CD14-positive monocyte (primary cell): ENCODE measurements around the gene EXOSC2. TPM values are rescaled to one million over a fixed set of nuclear protein-coding genes. Genes with fewer than 3 reads are reported as not detected.
A peak's percentile ranks its signal among the peaks of the same experiment; 100 is the strongest.

Experiments
- DNase-seq, 3 donors: peaks; one replicate each; pipeline ENCODE4 v3.0.0-alpha.2; 2011 to 2022
- H2AFZ ChIP-seq: 2 replicates; pipeline ENCODE4 v1.6.0; 2012; ENCODE audit warnings: mild to moderate bottlenecking, low read depth, low read length, inconsistent platforms; ENCODE audit not compliant: insufficient read depth, poor library complexity, severe bottlenecking
- H3K27ac ChIP-seq, 2 donors: 1 replicate in 1 of 2; 2 replicates in 1 of 2; pipeline ENCODE4 v1.5.1; 2012 to 2013; ENCODE audit warnings: low read length in 2 of 2, control low read depth in 1 of 2, inconsistent platforms in 1 of 2, low read depth in 1 of 2, mild to moderate bottlenecking in 1 of 2
- H3K27me3 ChIP-seq, 2 donors: one replicate each; pipeline versions ENCODE4 v1.6.0 to v1.6.1; 2011 to 2013; ENCODE audit warnings: low read length in 2 of 2; ENCODE audit not compliant: control insufficient read depth in 2 of 2, insufficient read depth in 2 of 2
- H3K36me3 ChIP-seq, 2 donors: replicated peaks in 1 of 2; 1 replicate in 1 of 2; 2 replicates in 1 of 2; pipeline versions ENCODE4 v1.5.1 to v1.6.1; 2012 to 2013; ENCODE audit warnings: low read length in 2 of 2, control low read depth in 1 of 2, inconsistent platforms in 1 of 2, mild to moderate bottlenecking in 1 of 2; ENCODE audit not compliant: insufficient read depth in 2 of 2, control insufficient read depth in 1 of 2
- H3K4me1 ChIP-seq, 2 donors: 1 replicate in 1 of 2; 2 replicates in 1 of 2; pipeline versions ENCODE4 v1.5.1 to v1.6.1; 2012 to 2013; ENCODE audit warnings: low read length in 2 of 2, control low read depth in 1 of 2, inconsistent platforms in 1 of 2, mild to moderate bottlenecking in 1 of 2, moderate library complexity in 1 of 2; ENCODE audit not compliant: insufficient read depth in 2 of 2, control insufficient read depth in 1 of 2
- H3K4me2 ChIP-seq: replicated peaks from 2 replicates; pipeline ENCODE3; 2012; ENCODE audit warnings: low read length, moderate library complexity, mild to moderate bottlenecking; ENCODE audit not compliant: poor library complexity, severe bottlenecking; ENCODE audit errors: extremely low read depth
- H3K4me3 ChIP-seq, 3 experiments: fragments of 200-600 bp in 1 of 3; sonication (generic) in 1 of 3; replicated peaks in 1 of 3; 1 replicate in 2 of 3; 2 replicates in 1 of 3; pipeline ENCODE4 v1.5.1; 2011 to 2013; ENCODE audit warnings: low read length in 3 of 3, mild to moderate bottlenecking in 3 of 3, control low read depth in 2 of 3, low read depth in 2 of 3, inconsistent platforms in 1 of 3, moderate library complexity in 1 of 3
- H3K79me2 ChIP-seq: 2 replicates; pipeline ENCODE4 v1.6.0; 2012; ENCODE audit warnings: mild to moderate bottlenecking, control low read depth, inconsistent platforms, low read length, moderate library complexity; ENCODE audit not compliant: insufficient read depth
- H3K9ac ChIP-seq: 2 replicates; pipeline ENCODE4 v1.6.0; 2017; ENCODE audit warnings: low read length, mild to moderate bottlenecking; ENCODE audit not compliant: insufficient read depth, poor library complexity, severe bottlenecking
- H3K9me3 ChIP-seq, 2 donors: replicated peaks in 1 of 2; 1 replicate in 1 of 2; 2 replicates in 1 of 2; pipeline versions ENCODE4 v1.5.1 to v1.6.1; 2012 to 2013; ENCODE audit warnings: low read length in 2 of 2, control low read depth in 1 of 2; ENCODE audit not compliant: control insufficient read depth in 1 of 2, insufficient read depth in 1 of 2
- H4K20me1 ChIP-seq: 2 replicates; pipeline ENCODE4 v1.6.0; 2012; ENCODE audit warnings: mild to moderate bottlenecking, low read length, control low read depth, moderate library complexity; ENCODE audit not compliant: insufficient read depth
- H3K27ac Mint-ChIP-seq, 7 donors: one replicate each; pipeline ENCODE4 v1.8.0; 2020; ENCODE audit warnings: mild to moderate bottlenecking in 7 of 7, mixed read lengths in 7 of 7, moderate library complexity in 6 of 7, inconsistent platforms in 2 of 7
- H3K27me3 Mint-ChIP-seq, 3 donors: one replicate each; pipeline ENCODE4 v1.8.0; 2021 to 2022; ENCODE audit warnings: low read depth in 3 of 3, mild to moderate bottlenecking in 3 of 3, mixed read lengths in 3 of 3, moderate library complexity in 3 of 3, inconsistent platforms in 1 of 3
- H3K36me3 Mint-ChIP-seq, 2 donors: one replicate each; pipeline ENCODE4 v1.8.0; 2020; ENCODE audit warnings: mixed read lengths in 2 of 2, inconsistent platforms in 1 of 2, mild to moderate bottlenecking in 1 of 2
- H3K4me1 Mint-ChIP-seq: one replicate; pipeline ENCODE4 v1.8.0; 2020; ENCODE audit warnings: mild to moderate bottlenecking, mixed read lengths
- H3K4me3 Mint-ChIP-seq, 2 donors: one replicate each; pipeline ENCODE4 v1.8.0; 2020; ENCODE audit warnings: mild to moderate bottlenecking in 2 of 2, mixed read lengths in 2 of 2, moderate library complexity in 1 of 2
- H3K9me3 Mint-ChIP-seq, 7 donors: one replicate each; pipeline ENCODE4 v1.8.0; 2020 to 2022; ENCODE audit warnings: mixed read lengths in 7 of 7, mild to moderate bottlenecking in 6 of 7, moderate library complexity in 6 of 7, inconsistent platforms in 2 of 7
- WGBS: methylation state at CpG from one replicate; pipeline ENCODE4 v1.1.5; 2013; ENCODE audit warnings: missing lambda C conversion rate; ENCODE audit not compliant: insufficient coverage; 5-methylcytosine and 5-hydroxymethylcytosine counted together
- intact Hi-C, 2 donors: fragments of 100-400 bp; cut with micrococcal nuclease; formaldehyde crosslinking; loops; one replicate each; pipeline versions ENCODE4 v1.15.0 to v1.15.1; 2023
- polyA plus RNA-seq, 3 donors: library from polyadenylated mRNA; depleted of rRNA in 1 of 3; unstranded in 2 of 3; stranded (reverse) in 1 of 3; fragments of 300-500 nt in 2 of 3; fragments of >200 nt in 1 of 3; fragmentation: Illumina TruSeq in 2 of 3; gene quantifications; 1 replicate in 2 of 3; 2 replicates in 1 of 3; pipeline ENCODE4 v1.2.3, GENCODE V29; 2012 to 2021
- TF ChIP-seq, protein P1 (sequence below): fragments of 200-600 bp; IDR thresholded peaks from one replicate; pipeline ENCODE4 v1.8.0; 2022; ENCODE audit warnings: antibody characterized with exemption, mild to moderate bottlenecking

Gene EXOSC2
- polyA plus RNA-seq, 3 donors = 10.2 to 15.8 (median 11.2) TPM

DNA sequence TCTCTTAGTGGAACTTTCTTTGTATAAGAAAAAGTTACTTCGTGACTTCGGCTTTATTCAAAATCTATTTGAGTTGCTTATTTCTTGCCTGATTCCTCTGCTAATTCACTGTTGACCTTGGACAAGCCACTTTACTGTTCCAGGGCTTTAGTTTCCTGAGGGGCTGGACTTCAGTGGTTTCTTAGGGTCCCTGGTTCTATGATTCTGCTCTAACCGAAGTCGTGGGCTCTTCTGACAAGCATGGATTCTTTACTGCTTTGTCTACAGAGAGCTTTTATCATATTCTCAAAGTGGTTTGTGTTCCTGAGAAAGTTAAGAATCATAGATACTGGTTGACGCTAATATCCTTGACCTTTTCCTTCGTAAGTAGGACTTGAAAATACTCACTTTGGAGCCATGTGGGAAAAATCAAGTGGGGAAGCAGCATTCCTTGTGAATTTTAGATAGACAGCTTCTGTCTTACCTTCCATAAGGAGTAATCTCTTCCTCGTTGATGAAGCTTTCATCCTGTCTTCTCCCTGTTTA, 21.1 kb downstream of the EXOSC2 start:
- H3K9me3 Mint-ChIP-seq = peaks cover 0 to 2% (median 0%) of the 10 kb centered on the region in 7 donors
- peaks cover 1 to 4% of the 10 kb centered on the region in 2 donors for H3K36me3 Mint-ChIP-seq
- H3K27me3 Mint-ChIP-seq = peaks cover 2 to 7% (median 2%) of the 10 kb centered on the region in 3 donors
- no peaks in the 10 kb centered on the region for H3K36me3 ChIP-seq
- H3K9ac ChIP-seq = no peak overlapping the region
- no peak overlapping the region for H3K27ac ChIP-seq
- H3K27ac Mint-ChIP-seq = peak overlapping the region in 1 of 7 donors; percentile 20
- WGBS = 65% methylated on average over 2 of the region's 7 CpGs
- H3K4me3 Mint-ChIP-seq = peak overlapping the region; percentile 25 to 93
- TF ChIP-seq, protein P1, sequence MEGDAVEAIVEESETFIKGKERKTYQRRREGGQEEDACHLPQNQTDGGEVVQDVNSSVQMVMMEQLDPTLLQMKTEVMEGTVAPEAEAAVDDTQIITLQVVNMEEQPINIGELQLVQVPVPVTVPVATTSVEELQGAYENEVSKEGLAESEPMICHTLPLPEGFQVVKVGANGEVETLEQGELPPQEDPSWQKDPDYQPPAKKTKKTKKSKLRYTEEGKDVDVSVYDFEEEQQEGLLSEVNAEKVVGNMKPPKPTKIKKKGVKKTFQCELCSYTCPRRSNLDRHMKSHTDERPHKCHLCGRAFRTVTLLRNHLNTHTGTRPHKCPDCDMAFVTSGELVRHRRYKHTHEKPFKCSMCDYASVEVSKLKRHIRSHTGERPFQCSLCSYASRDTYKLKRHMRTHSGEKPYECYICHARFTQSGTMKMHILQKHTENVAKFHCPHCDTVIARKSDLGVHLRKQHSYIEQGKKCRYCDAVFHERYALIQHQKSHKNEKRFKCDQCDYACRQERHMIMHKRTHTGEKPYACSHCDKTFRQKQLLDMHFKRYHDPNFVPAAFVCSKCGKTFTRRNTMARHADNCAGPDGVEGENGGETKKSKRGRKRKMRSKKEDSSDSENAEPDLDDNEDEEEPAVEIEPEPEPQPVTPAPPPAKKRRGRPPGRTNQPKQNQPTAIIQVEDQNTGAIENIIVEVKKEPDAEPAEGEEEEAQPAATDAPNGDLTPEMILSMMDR = no peak
- no peaks in the 10 kb centered on the region for H3K27me3 ChIP-seq
- H3K4me1 ChIP-seq = peaks cover 37 to 39% of the 10 kb centered on the region in 2 donors
- peaks cover 36% of the 10 kb centered on the region for H3K4me1 Mint-ChIP-seq
- peak overlapping the region; percentile 95 for H3K4me2 ChIP-seq
- no peak overlapping the region for H2AFZ ChIP-seq
- intact Hi-C loops = loop anchor here in 1 of 2 donors (5.0 kb wide), 1 partner anchor 413 kb away; the partner anchor contains the start of gene NUP214
- DNase-seq = no peak
- peaks cover 55% of the 10 kb centered on the region for H3K79me2 ChIP-seq
- no peaks in the 10 kb centered on the region for H3K9me3 ChIP-seq
- H3K4me3 ChIP-seq = peak overlapping the region in 1 of 3 experiments; percentile 89
- peaks cover 17% of the 10 kb centered on the region for H4K20me1 ChIP-seq

DNA sequence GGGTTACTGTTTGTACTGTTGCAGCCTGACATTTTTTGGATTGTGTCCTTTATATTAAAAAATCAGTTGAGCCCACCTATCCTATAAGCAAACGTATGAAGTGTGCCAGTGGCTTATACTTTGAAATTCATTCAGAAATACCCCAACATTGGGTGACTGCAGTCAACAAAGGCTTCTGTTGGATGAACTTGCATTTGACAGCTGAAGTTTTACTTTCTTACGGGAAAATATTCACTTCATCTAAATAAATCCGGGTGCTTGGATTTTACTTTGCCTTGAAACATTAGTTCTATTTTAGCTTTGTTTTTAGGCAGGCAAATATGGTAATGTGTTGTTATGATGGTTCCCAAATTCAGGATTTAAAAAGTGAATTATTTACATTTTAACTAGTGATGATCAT, 21.7 kb downstream of the EXOSC2 start:
- Histone ChIP-seq H4K20me1 (peaks cover 23% of the 10 kb centered on the region), H3K4me2 (peak overlapping the region; percentile 95), H3K27me3 (no peaks in the 10 kb centered on the region), H2AFZ (no peak overlapping the region), H3K27ac (no peak overlapping the region), H3K9me3 (no peaks in the 10 kb centered on the region), H3K9ac (no peak overlapping the region), H3K4me3 (peak overlapping the region in 1 of 3 experiments; percentile 89), H3K79me2 (peaks cover 60% of the 10 kb centered on the region), H3K36me3 (no peaks in the 10 kb centered on the region), H3K4me1 (peaks cover 37 to 39% of the 10 kb centered on the region in 2 donors)
- H3K9me3 Mint-ChIP-seq = peaks cover 0 to 2% (median 0%) of the 10 kb centered on the region in 7 donors
- intact Hi-C loops = no loop called here
- TF ChIP-seq, protein P1 = no peak
- WGBS = no CpG with 5 or more reads among the region's 3 CpGs
- no peak overlapping the region for H3K27ac Mint-ChIP-seq
- H3K4me1 Mint-ChIP-seq = peaks cover 37% of the 10 kb centered on the region
- H3K27me3 Mint-ChIP-seq = peaks cover 0 to 6% (median 2%) of the 10 kb centered on the region in 3 donors
- peaks cover 3 to 6% of the 10 kb centered on the region in 2 donors for H3K36me3 Mint-ChIP-seq
- H3K4me3 Mint-ChIP-seq = peak overlapping the region in 1 of 2 donors; percentile 54
- no peak for DNase-seq
